OCI-LY1 (cell line): Measurements from ENCODE around the gene SYCE3.
A peak's percentile ranks its signal among the peaks of the same experiment; 100 is the strongest.

ENCODE experiments used
- H2AFZ ChIP-seq: fragments of 200-600 bp; sonication (generic), shearing (Covaris generic); 2 replicates; pipeline ENCODE4 v1.6.0; 2014; ENCODE audit warnings: antibody characterized with exemption, mild to moderate bottlenecking, low read length
- H3F3A ChIP-seq: fragments of 200-600 bp; sonication (generic), shearing (Covaris generic); 2 replicates; pipeline ENCODE4 v1.6.0; 2014; ENCODE audit warnings: mild to moderate bottlenecking, antibody characterized with exemption, low read length, moderate library complexity; ENCODE audit not compliant: insufficient read depth
- H3K27ac ChIP-seq: fragments of 200-600 bp; sonication (generic); 2 replicates; pipeline ENCODE4 v1.5.1; 2014; ENCODE audit warnings: low read length, mixed run types, mild to moderate bottlenecking, low read depth; ENCODE audit not compliant: poor library complexity, severe bottlenecking
- H3K27me3 ChIP-seq: fragments of 200-600 bp; sonication (generic); 2 replicates; pipeline ENCODE4 v1.6.0; 2014; ENCODE audit warnings: antibody characterized with exemption, mild to moderate bottlenecking, low read length, moderate library complexity; ENCODE audit not compliant: insufficient read depth
- H3K36me3 ChIP-seq: fragments of 200-600 bp; sonication (generic); 2 replicates; pipeline ENCODE4 v1.6.1; 2014; ENCODE audit warnings: mild to moderate bottlenecking, antibody characterized with exemption, low read length, moderate library complexity, mixed read lengths; ENCODE audit not compliant: insufficient read depth
- H3K4me1 ChIP-seq: fragments of 200-600 bp; sonication (generic); 2 replicates; pipeline ENCODE4 v1.5.1; 2014; ENCODE audit warnings: mild to moderate bottlenecking, low read length, moderate library complexity; ENCODE audit not compliant: insufficient read depth, severe bottlenecking
- H3K4me2 ChIP-seq: fragments of 200-600 bp; sonication (generic), shearing (Covaris generic); 2 replicates; pipeline ENCODE4 v1.6.1; 2014; ENCODE audit warnings: low read length
- H3K4me3 ChIP-seq: fragments of 200-600 bp; sonication (generic); 2 replicates; pipeline ENCODE4 v1.5.1; 2014; ENCODE audit warnings: low read length, low read depth, mild to moderate bottlenecking, mixed read lengths; ENCODE audit not compliant: poor library complexity, severe bottlenecking
- H3K79me2 ChIP-seq: fragments of 200-600 bp; shearing (Covaris generic); 2 replicates; pipeline ENCODE4 v1.6.1; 2016; ENCODE audit warnings: mixed run types, low read length, mixed read lengths; ENCODE audit not compliant: insufficient read depth
- H3K9ac ChIP-seq: fragments of 200-600 bp; sonication (generic), shearing (Covaris generic); 2 replicates; pipeline ENCODE4 v1.6.1; 2014; ENCODE audit warnings: mild to moderate bottlenecking, low read length, mixed read lengths
- H3K9me2 ChIP-seq: fragments of 200-600 bp; sonication (generic), shearing (Covaris generic); 2 replicates; pipeline ENCODE4 v1.6.1; 2014; ENCODE audit warnings: low read depth, mild to moderate bottlenecking, low read length, mixed read lengths
- H3K9me3 ChIP-seq: fragments of 200-600 bp; shearing (Covaris generic); 2 replicates; pipeline ENCODE4 v1.6.1; 2014; ENCODE audit warnings: low read length, mixed read lengths
- H4K20me1 ChIP-seq: fragments of 200-600 bp; sonication (generic), shearing (Covaris generic); 2 replicates; pipeline ENCODE4 v1.6.0; 2016; ENCODE audit warnings: mild to moderate bottlenecking, low read length; ENCODE audit not compliant: insufficient read depth
- CTCF ChIP-seq: fragments of 200-600 bp; sonication (generic), shearing (Covaris generic); IDR thresholded peaks from 2 replicates; pipeline ENCODE4 v1.5.1; 2017; ENCODE audit warnings: mild to moderate bottlenecking, antibody characterized with exemption, low read length, moderate library complexity, mixed read lengths
- EZH2 ChIP-seq: fragments of 200-600 bp; sonication (generic), shearing (Covaris generic); IDR thresholded peaks from 2 replicates; pipeline ENCODE4 v1.8.0; 2017; ENCODE audit warnings: borderline replicate concordance, mixed run types, mild to moderate bottlenecking, antibody characterized with exemption, low read length, moderate library complexity, mixed read lengths

The SYCE3 gene

GRCh38 chr22:50583294-50583861 is 20.7 kb upstream of the SYCE3 start:
- Histone ChIP-seq H3K9ac (peak overlapping the region; percentile 75), H3K27ac (no peak overlapping the region), H3K36me3 (peaks cover 37% of the 10 kb centered on the region), H3K27me3 (no peaks in the 10 kb centered on the region), H3K4me2 (peak overlapping the region; percentile 96), H3K4me1 (peaks cover 17% of the 10 kb centered on the region), H3K9me3 (no peaks in the 10 kb centered on the region), H2AFZ (no peak overlapping the region), H3K4me3 (peak overlapping the region; percentile 80), H3K79me2 (0 out of 2 replicates have a peak, but pooled peaks cover 5% of the 10 kb centered on the region), H3K9me2 (no peaks in the 10 kb centered on the region), H4K20me1 (no peaks in the 10 kb centered on the region), H3F3A (no peaks in the 10 kb centered on the region)
- no peak for TF ChIP-seq CTCF
- no peak for TF ChIP-seq EZH2

- H3K79me2 ChIP-seq = 0 out of 2 replicates have a peak, but pooled peaks cover 5% of the 10 kb centered on the region
- H3K36me3 ChIP-seq = peaks cover 39% of the 10 kb centered on the region
- peak within 1 kb of the TSS; percentile 94 for H3K9ac ChIP-seq
- peak within 1 kb of the TSS; percentile 74 for H3K27ac ChIP-seq
- peaks cover 17% of the 10 kb centered on the region for H3K4me1 ChIP-seq
- no peaks in the 10 kb centered on the region for H3K9me3 ChIP-seq
- no peaks in the 10 kb centered on the region for H3K27me3 ChIP-seq
- H3K4me2 ChIP-seq = peak within 1 kb of the TSS; percentile 99
- peak within 1 kb of the TSS; percentile 80 for H3K4me3 ChIP-seq
- TF ChIP-seq EZH2 (no peak), CTCF (no peak)
- no peaks in the 10 kb centered on the region for H3K9me2 ChIP-seq
- H3F3A ChIP-seq = no peaks in the 10 kb centered on the region
- H2AFZ ChIP-seq = no peak within 1 kb of the TSS
- H4K20me1 ChIP-seq = no peaks in the 10 kb centered on the region
Observed at GRCh38 chr22:50582493-50583293, 20.0 kb upstream of the SYCE3 start, which contains the start of gene CHKB. Gene CHKB, minus strand, starts transcription at chr22:50582849. Its CDS starts 68 bp downstream, at chr22:50582781.

GRCh38 chr22:50581950-50582492 is 19.3 kb upstream of the SYCE3 start:
- Histone ChIP-seq H3K9me3 (no peaks in the 10 kb centered on the region), H3K36me3 (peaks cover 44% of the 10 kb centered on the region), H3K4me2 (peak overlapping the region; percentile 99), H3K27me3 (no peaks in the 10 kb centered on the region), H3K4me1 (peaks cover 17% of the 10 kb centered on the region), H3K9me2 (no peaks in the 10 kb centered on the region), H3K4me3 (peak overlapping the region; percentile 80), H4K20me1 (no peaks in the 10 kb centered on the region), H3K27ac (peak overlapping the region; percentile 74), H3F3A (no peaks in the 10 kb centered on the region), H3K79me2 (0 out of 2 replicates have a peak, but pooled peaks cover 5% of the 10 kb centered on the region), H2AFZ (no peak overlapping the region), H3K9ac (peak overlapping the region; percentile 94)
- TF ChIP-seq CTCF = no peak
- no peak for TF ChIP-seq EZH2
